HG02981 (cell line): ENCODE data around the gene ACE.

ENCODE experiments used
- ATAC-seq: cut with Tn5 transposase; IDR thresholded peaks from one replicate; pipeline ENCODE4 v1.9.1; 2021; ENCODE audit warnings: mild to moderate bottlenecking, moderate library complexity; ENCODE audit not compliant: unreplicated experiment

The ACE gene

DNA sequence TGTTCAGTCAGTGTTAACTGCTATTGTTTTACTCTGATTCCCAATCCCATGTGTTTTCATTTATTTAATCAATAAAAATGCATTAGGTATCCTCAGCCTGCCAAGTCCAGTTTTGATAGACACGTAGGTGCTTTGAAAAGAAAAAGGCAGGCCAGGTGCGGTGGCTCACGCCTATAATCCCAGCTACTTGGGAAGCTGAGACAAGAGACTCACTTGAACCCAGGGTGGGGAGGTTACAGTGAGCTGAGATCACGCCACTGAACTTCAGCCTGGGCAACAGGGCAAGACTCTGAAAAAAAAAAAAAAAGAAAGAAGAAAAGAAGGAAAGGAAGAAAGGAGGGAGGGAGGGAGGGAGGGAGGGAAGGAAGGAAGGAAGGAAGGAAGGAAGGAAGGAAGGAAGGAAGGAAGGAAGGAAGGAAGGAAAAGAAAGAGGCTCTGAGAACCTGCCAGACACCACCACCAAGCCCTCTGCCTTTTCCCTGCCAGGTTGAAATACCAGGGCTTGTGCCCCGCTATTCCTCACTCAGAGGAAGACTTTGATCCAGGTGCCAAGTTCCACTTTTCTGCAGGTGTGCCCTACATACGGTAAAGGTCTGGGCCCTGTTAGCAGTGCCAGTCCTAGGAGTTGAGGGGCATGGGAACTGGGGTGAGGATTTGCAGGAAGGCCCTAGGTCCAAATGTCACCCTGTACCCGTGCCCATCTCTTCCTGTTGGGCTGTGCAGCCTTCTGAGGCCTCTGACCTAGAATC is 36.2 kb downstream of the ACE start:
- ATAC-seq: no peak

- no peak for ATAC-seq
Measured at GRCh38 chr17:63514477-63514876, 37.6 kb downstream of the ACE start.

DNA sequence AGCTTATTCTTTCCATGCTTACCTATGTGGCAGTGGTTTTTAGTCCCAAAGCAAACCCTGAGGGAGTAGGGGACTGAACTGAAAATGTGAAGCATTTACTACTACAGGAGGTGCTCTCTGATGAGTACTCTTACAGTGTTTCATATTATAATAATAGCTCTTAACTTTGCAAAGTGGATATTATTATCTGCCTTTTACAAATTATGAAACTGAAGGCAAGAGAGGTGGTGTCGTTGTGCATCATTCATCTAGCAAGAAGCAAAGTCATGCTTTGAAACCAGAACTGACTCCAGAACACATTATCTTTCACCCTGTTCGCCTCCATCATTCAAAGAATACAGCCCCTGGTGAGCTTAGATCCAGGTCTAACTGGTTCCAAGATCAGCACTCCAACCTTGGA is 38.1 kb downstream of the ACE start:
- no peak for ATAC-seq

DNA sequence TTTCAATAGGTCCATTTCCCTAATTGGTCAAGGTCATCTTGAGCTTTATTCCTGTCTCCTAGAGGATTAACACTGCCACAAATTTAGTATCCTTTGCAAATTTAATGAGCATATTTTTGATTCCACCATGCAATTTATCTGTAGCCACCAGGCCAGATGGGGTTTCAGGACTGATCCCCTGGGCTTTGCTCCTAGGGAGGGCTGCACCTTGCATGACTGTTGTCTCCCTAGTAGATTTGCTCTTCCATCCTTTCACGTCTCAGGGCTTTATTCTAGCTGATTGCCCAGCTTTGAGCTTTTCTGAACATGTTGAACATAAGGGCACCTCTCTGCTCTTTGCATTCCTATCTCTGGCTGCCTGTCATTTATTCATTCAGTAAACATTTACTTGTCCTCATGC is 38.6 kb downstream of the ACE start:
- ATAC-seq: no peak

- no peak for ATAC-seq
Measured at GRCh38 chr17:63516910-63517824, 40.3 kb downstream of the ACE start.

DNA sequence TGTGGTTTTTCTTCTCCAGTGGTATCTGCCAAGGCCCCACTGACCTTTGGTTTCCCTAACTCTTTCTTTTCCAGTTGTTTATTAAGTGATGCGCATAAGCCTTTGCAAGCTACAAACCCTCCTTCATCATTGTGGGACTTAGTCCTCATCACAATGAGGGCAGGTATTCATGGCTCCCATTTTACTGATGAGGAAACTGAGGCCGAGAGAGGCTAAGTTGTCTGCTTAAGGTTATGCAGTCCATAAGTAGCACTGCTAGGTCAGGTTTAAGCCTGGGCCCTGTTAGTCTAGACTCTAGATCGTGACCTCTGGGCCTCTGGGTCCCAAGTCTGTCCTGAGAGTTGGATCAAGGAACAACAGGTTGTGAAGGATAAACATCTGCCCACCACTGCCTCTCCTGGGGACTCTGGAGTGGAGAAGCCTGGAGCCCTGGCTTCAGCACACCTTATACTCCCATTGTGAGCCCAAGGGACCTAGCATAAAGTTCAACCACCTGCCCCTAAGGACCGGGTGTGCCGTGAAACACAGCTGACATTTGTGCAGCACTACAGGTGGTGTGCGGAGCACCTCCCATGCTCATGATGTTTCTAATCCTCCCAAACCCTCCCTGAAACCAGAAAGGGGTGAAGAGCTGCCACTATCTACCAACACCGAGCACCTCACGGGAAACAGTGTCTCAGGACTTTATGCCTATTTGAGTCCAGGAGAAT is 41.1 kb downstream of the ACE start:
- ATAC-seq: no peak

DNA sequence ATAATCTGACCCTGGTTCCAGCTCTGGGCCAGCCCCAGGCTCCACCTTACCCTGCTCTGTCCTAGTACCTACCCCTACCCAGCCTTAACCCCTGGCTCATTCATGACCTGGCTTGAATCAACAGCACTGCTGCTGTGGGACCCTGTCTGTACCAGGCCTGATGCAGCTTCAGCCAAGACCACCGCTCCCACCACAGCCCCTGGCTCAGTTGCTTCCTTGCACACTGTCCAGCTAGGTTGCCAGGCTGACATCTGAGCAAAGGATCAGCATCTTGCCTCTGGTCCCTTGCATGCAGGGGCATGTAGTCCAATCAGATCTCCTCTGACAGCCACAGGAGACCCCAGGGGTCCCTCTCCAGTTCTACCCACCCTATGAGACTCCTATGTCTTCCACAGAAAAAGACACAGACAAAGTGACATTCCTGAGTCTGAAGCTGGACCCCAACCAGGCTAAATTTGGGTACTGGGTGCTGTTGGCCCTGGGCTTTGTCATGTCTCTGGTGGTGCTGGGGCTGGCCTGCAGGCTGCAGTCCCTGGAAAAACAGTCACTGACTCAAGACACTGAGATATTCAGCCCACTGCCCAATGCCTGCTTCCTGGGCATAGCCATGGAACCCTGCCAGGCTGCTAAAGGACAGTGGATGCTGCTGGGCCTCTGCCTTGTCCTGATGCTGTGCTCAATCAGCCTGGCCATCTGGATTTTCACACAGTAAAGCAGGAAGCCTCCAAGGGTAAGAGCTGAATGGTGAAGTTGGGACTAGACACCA is 42.4 kb downstream of the ACE start:
- ATAC-seq: no peak

DNA sequence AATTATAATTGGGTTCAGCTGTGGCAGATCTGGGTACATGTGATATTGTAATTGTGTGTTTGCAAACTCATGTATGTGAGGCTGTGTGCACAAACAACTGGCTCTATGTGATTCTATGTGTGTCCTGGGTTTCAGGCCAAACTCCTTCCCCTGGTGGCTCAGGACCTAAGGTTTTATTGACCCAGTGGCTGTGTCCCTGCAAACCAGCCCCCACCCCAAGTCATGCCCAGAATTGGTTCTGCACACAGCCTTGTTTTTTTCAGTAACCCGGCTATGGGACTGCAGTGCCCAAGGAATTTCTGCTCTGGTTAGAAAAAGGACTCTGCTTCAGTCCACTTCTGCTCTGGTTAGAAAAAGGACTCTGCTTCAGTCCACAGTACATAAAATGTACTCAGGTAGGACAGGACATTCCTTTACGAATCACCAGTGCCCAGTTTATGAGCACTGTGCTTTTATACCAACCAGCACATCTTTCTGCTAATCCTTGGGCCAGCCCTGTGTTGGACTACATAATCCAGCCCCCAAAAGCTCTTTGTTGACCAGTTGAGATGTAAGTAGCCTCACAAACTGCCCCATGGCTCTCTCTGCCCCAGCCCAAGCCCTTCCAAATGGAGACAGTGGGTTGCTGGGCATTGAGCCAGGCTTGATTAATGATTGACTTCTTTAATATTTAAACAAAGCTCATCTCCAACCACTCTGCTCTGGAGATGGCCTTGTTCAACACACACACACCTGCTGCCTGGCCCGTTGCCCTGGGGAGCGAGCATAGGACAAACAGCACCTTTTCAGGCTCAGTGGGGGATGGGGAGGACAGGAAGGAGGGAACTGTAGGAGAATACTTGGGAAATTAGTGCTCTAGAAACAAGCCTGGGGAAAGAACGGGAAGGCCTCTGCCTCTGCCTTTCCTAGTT is 43.4 kb downstream of the ACE start:
- ATAC-seq: no peak

DNA sequence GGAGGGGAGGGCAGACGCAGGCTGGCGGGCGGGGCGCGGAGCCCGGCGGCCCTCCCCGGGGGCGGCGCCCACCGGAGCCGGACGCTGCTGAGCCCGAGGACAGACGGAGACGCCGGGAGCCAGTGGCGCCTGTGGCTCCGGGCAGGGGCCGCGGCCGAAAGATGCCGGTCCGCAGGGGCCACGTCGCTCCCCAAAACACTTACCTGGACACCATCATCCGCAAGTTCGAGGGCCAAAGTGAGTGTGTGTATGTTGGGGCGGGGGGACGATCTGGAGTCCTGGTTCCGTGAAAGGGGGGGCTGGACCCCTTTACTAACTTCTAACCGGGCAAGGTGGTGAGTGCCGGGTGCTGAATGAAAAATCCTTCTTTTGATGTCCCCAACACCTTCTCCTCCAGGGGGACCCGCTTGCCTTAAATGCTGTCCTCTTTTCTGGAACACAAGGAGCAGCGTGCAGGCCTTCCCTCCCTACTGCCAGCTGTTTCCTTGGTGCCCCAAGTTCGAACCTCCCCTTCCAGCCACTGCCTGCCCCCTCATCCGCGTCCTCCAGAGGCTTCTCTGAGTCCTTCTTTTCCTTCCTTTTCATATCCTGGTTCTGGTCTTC is 46.5 kb downstream of the ACE start, which contains the start of gene KCNH6:
KCNH6 (plus strand) TSS at position 106 of the 603 bp plus-strand sequence; CDS start at position 162, 56 bp downstream.
- no peak for ATAC-seq

GRCh38 chr17:63524051-63524450 is 47.2 kb downstream of the ACE start:
- no peak for ATAC-seq

- no peak for ATAC-seq
Measured at GRCh38 chr17:63525190-63525946, 48.5 kb downstream of the ACE start.

DNA sequence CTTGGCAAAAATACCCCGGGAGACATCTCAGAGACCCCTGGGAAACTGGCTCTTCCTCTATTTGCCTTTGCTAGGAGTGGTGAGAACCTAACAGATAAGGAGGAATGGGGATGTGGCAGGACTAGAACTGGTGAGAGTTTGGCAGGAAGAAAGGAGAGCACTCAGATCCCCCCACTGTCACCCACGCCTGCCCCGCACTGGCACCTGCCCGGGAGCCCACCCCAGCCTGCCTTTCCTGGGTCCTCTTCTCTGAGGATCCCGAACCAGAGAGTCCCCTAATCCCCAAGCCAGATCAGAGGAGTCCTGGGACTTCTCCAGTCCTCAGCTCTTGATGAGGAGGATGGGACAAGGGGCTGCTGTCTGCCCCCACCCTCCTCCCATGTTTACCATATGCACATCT is 50.0 kb downstream of the ACE start:
- ATAC-seq: no peak

GRCh38 chr17:63528183-63528582 is 51.3 kb downstream of the ACE start:
- ATAC-seq: no peak

GRCh38 chr17:63529711-63530556 is 53.1 kb downstream of the ACE start:
- no peak for ATAC-seq

DNA sequence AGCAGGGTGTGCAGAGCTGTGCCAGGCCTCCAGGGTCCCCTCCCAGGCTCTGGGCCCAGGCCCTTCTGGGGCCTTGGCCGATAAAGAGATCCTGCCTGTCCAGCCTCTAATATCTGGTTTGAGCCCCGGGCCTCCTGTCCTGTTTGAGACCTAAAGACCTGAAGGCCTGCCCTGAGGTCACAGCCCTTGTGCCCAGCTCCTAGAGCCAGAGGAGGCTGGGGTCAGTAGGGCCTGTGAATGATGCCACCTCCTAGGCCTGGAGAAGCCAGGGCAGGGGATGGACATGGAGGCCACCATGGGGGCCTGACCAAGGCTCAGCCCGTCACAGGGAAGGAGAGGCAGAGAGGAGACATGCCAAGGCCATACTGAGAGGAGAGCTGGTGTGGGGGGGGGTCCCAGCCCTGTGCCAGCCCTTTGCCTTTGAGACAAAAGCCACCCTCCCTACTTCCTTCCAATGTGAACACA is 53.7 kb downstream of the ACE start:
- ATAC-seq: no peak

- ATAC-seq: no peak
Measured at GRCh38 chr17:63531022-63531965, 54.4 kb downstream of the ACE start.
